Right lobe of liver (tissue), 6 donors: ENCODE data around the gene NPC1. TPM values are rescaled to one million over a fixed set of nuclear protein-coding genes. Genes with fewer than 3 reads are reported as not detected.

Experiments used
- ATAC-seq, 4 donors: fragments of 200-7000 bp; cut with Tn5 transposase; one replicate each; pipeline ENCODE4 v1.9.1; 2020; ENCODE audit warnings: mild to moderate bottlenecking in 4 of 4, moderate library complexity in 4 of 4
- DNase-seq, 3 donors: peaks; one replicate each; pipeline ENCODE4 v3.0.0-alpha.2; 2020
- H3K27ac ChIP-seq, 3 donors: fragments of 200-600 bp; one replicate each; pipeline ENCODE4 v1.8.0; 2022
- H3K27me3 ChIP-seq, 2 donors: fragments of 200-600 bp; one replicate each; pipeline ENCODE4 v1.8.0; 2022
- H3K36me3 ChIP-seq, 4 donors: fragments of 200-600 bp; sonication (generic) in 1 of 4; one replicate each; pipeline versions ENCODE4 v1.5.1 to v1.8.0; 2017 to 2022; ENCODE audit warnings: control low read depth in 1 of 4
- H3K4me1 ChIP-seq, 4 donors: fragments of 200-600 bp; sonication (generic) in 1 of 4; one replicate each; pipeline versions ENCODE4 v1.5.1 to v1.8.0; 2017 to 2022; ENCODE audit warnings: control low read depth in 1 of 4
- H3K4me3 ChIP-seq, 3 donors: fragments of 200-600 bp; one replicate each; pipeline ENCODE4 v1.8.0; 2022
- H3K9me3 ChIP-seq, 4 donors: fragments of 200-600 bp; sonication (generic) in 1 of 4; one replicate each; pipeline versions ENCODE4 v1.5.1 to v1.8.0; 2017 to 2022; ENCODE audit warnings: control low read depth in 1 of 4
- POLR2A ChIP-seq: fragments of 450-650 bp; IDR thresholded peaks from one replicate; pipeline ENCODE4 v1.6.1; 2017; ENCODE audit warnings: antibody characterized with exemption, mild to moderate bottlenecking
- WGBS: methylation state at CpG from one replicate; pipeline ENCODE4 v1.1.6; 2018; ENCODE audit warnings: low coverage, low lambda C conversion rate; ENCODE audit not compliant: insufficient coverage; ENCODE audit errors: missing lambda C conversion rate; 5-methylcytosine and 5-hydroxymethylcytosine counted together
- intact Hi-C, 2 donors: fragments of 100-400 bp; cut with DNase I; formaldehyde crosslinking; loops; one replicate each; pipeline versions ENCODE4 v1.11.2 to v1.14.1; 2022
- total RNA-seq, 6 experiments: library from RNA; depleted of rRNA in 2 of 6; stranded (reverse); fragments of >200 nt in 2 of 6; fragmentation: NEBNext Ultra II Directional in 3 of 6; extraction: Animal tissue kit (Norgen Biotek cat#: 25700) in 3 of 6; gene quantifications; one replicate each; pipeline versions ENCODE4 v1.1.0 to v1.2.4, GENCODE V29; 2016 to 2023
- TF ChIP-seq, protein P1 (sequence below), 4 donors: fragments of 200-600 bp in 3 of 4; fragments of 450-650 bp in 1 of 4; IDR thresholded peaks; one replicate each; pipeline versions ENCODE4 v1.5.1 to v1.8.0; 2016 to 2022; ENCODE audit warnings: antibody characterized with exemption in 4 of 4, mild to moderate bottlenecking in 2 of 4
- donor health status: DM: no; HTN: yes; CAD: no.
- donor health status: DM: no; HTN: no; CAD: no.
- donor health status: DM: no; HTN: no; CAD: no.
- donor health status: DM: no; HTN: yes; CAD: no.
- donor health status: DM: no; HTN: yes; CAD: no.

NPC1 gene
- total RNA-seq, 6 experiments from 2014 or later: 11.9 to 31.2 (median 20.0) TPM

DNA sequence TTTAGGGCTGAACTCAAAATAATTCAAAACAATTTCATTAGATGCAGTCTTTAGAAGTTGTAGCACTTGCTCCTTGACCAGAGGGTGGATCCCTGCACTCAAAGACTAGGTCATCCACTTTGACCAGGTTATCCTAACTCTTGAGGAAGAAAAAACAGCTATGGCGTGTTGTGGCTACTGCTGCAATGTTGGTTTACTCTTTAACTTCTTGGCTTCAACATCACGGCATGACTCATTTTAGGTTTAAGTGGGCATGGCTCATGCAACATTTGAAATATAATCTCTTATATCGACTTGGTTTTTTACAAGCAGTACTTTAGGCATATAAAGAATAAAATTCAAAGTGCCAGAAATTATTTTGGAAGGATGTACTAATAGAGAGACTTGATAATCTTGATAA is 41.0 kb upstream of the NPC1 start:
- no peak overlapping the region for H3K4me3 ChIP-seq
- TF ChIP-seq, protein P1, sequence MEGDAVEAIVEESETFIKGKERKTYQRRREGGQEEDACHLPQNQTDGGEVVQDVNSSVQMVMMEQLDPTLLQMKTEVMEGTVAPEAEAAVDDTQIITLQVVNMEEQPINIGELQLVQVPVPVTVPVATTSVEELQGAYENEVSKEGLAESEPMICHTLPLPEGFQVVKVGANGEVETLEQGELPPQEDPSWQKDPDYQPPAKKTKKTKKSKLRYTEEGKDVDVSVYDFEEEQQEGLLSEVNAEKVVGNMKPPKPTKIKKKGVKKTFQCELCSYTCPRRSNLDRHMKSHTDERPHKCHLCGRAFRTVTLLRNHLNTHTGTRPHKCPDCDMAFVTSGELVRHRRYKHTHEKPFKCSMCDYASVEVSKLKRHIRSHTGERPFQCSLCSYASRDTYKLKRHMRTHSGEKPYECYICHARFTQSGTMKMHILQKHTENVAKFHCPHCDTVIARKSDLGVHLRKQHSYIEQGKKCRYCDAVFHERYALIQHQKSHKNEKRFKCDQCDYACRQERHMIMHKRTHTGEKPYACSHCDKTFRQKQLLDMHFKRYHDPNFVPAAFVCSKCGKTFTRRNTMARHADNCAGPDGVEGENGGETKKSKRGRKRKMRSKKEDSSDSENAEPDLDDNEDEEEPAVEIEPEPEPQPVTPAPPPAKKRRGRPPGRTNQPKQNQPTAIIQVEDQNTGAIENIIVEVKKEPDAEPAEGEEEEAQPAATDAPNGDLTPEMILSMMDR (IDR thresholded peaks at IDR 0.05): no peak
- TF ChIP-seq POLR2A: no peak
- H3K27ac ChIP-seq: peak overlapping the region in 1 of 3 donors; percentile 44
- intact Hi-C loops: no loop called here
- 22% methylated on average over 3 of the region's 3 CpGs for WGBS
- H3K36me3 ChIP-seq: no peaks in the 10 kb centered on the region
- ATAC-seq (peak; percentile 22 to 62 (median 56)), DNase-seq (no peak)
- peaks cover 0 to 38% (median 8%) of the 10 kb centered on the region in 4 donors for H3K4me1 ChIP-seq
- no peaks in the 10 kb centered on the region for H3K9me3 ChIP-seq
- H3K27me3 ChIP-seq: no peaks in the 10 kb centered on the region

DNA sequence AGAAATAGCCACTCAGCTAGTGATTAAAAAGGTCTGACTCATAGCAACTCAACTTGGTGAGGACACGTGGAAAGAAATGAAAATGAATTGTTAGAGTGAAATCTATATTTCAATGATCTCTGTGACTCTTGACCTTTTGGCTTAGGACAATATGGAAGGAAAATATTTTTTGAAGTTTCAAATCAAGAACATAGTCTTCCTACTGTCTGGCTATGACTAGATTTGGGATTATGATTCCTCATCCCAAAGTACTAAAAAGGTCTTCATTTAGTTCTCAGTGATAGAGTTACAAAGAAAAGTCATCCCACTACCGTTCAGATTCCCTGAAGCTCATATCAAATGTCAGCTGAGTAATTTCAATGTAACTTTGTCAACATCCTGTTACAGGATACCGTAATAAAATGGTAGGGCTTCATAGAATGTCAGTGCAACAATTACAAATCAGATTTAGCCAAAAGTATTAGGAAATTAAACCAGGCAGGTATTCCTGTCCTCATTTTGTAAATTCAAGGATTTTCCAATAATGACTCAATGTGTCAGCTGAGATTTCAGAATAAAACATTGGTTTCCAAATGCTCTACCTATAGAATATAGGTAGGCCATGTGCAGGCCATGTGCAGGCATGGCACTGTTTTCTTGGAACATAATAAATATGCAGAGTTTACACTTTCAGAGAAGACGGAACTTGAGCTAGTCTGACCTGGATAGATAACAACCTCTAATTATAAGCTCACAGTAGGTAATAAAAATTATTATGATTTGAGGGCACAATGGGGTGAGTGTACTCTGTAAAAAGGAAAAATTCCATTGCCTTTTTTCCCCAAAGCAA is 40.4 kb upstream of the NPC1 start:
- TF ChIP-seq, protein P1 (IDR thresholded peaks at IDR 0.05): no peak
- no peak for TF ChIP-seq POLR2A
- no peaks in the 10 kb centered on the region for H3K27me3 ChIP-seq
- no peaks in the 10 kb centered on the region for H3K9me3 ChIP-seq
- 38% methylated on average over 4 of the region's 4 CpGs for WGBS
- DNase-seq (no peak), ATAC-seq (no peak)
- intact Hi-C loops: no loop called here
- peaks cover 0 to 38% (median 8%) of the 10 kb centered on the region in 4 donors for H3K4me1 ChIP-seq
- H3K4me3 ChIP-seq: no peak overlapping the region
- peak overlapping the region in 1 of 3 donors; percentile 35 for H3K27ac ChIP-seq
- no peaks in the 10 kb centered on the region for H3K36me3 ChIP-seq

DNA sequence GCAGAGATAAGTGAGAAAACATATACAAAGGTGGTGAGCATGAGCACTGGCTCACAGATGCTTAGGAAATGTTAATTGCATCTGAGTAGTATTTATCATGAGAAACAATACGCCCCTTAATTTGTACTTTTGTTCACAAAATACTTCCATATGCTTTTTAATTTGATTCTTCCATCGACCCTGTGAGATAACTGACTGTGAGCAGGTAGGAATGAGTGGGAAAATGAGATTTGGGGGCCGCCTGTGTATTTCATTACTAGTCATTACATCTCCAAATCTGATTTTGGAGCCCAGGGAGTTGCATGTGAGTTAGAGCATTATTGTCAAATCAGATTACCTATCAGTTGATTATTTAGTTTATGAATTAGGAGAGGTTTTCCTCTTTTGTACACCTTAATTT is 36.7 kb upstream of the NPC1 start:
- WGBS: 77% methylated on average over 3 of the region's 3 CpGs
- DNase-seq (no peak), ATAC-seq (no peak)
- Histone ChIP-seq H3K27ac (no peak overlapping the region), H3K9me3 (no peaks in the 10 kb centered on the region), H3K4me3 (no peak overlapping the region), H3K36me3 (no peaks in the 10 kb centered on the region), H3K4me1 (peaks cover 0 to 22% (median 4%) of the 10 kb centered on the region in 4 donors), H3K27me3 (no peaks in the 10 kb centered on the region)
- TF ChIP-seq POLR2A: no peak
- TF ChIP-seq, protein P1 (IDR thresholded peaks at IDR 0.05): no peak
- intact Hi-C loops: loop anchor here (5.0 kb wide), 1 partner anchor 79 kb away; no protein-coding TSS in a partner anchor

DNA sequence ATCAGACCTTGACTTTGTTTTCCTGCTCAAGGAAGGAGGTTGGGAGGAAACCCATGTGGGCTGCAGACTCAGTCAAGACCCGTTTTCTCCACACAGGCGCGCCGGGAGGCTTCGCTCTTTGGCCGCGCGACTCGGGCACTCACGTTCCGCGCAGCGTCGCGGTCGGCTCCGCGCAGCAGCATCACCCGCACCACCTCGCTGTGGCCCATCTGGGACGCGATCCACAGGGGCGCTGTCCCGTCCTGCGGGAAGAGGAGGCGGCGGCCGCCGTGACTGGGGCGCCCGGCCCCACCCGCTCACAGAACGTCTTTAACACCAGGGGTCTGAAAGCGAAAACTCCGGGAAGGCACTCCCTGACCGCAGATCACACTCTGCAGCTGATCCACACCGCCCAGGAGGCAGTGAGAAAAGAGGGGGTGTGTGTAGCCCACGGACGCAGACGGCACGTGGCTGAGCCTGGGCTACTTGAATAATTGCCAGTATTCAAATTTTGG is 33.1 kb upstream of the NPC1 start:
- H3K4me3 ChIP-seq: peak overlapping the region; percentile 40 to 56 (median 45)
- TF ChIP-seq POLR2A: no peak
- TF ChIP-seq, protein P1 (IDR thresholded peaks at IDR 0.05): no peak
- intact Hi-C loops: no loop called here
- DNase-seq (peak in 2 of 3 donors; percentile 52 to 59), ATAC-seq (peak; percentile 41 to 67 (median 61))
- H3K27ac ChIP-seq: peak overlapping the region in 1 of 3 donors; percentile 41
- H3K36me3 ChIP-seq: no peaks in the 10 kb centered on the region
- peaks cover 0 to 20% (median 4%) of the 10 kb centered on the region in 4 donors for H3K4me1 ChIP-seq
- no peaks in the 10 kb centered on the region for H3K27me3 ChIP-seq
- WGBS: 17% methylated on average over 15 of the region's 41 CpGs
- no peaks in the 10 kb centered on the region for H3K9me3 ChIP-seq
